H1 (cell line): ENCODE data around the gene EMC1. TPM values are rescaled to one million over a fixed set of nuclear protein-coding genes. Genes with fewer than 3 reads are reported as not detected.

ENCODE experiments used
- CTCF ChIA-PET: fragments of 300-600 bp; sonication (Branson Sonifier 250); formaldehyde crosslinking; loops from one replicate; lab custom pipeline; 2021; ENCODE audit not compliant: partially characterized antibody; lab: Charles Lee
- POLR2A ChIA-PET: fragments of 300-600 bp; sonication (Branson Sonifier 250); formaldehyde crosslinking; loops from one replicate; lab custom pipeline; 2021; ENCODE audit warnings: inconsistent platforms; ENCODE audit not compliant: partially characterized antibody; lab: Charles Lee
- DNase-seq, 2 experiments: peaks; one replicate each; pipeline versions ENCODE4 v3.0.0 to v3.0.0-alpha.2; 2010 to 2022; ENCODE audit warnings: low spot score in 2 of 2, low read depth in 1 of 2, mixed read lengths in 1 of 2
- FAIRE-seq: peaks from 2 replicates; lab custom pipeline; 2011; peaks lifted over from hg19 to GRCh38; lab: Jason Lieb, UNC
- H2AFZ ChIP-seq: 2 replicates; pipeline ENCODE4 v1.8.1; 2012; ENCODE audit warnings: low read length, inconsistent platforms
- H2AK5ac ChIP-seq: 2 replicates; pipeline ENCODE4 v1.6.1; 2013; ENCODE audit warnings: low read depth, low read length
- H2BK120ac ChIP-seq: replicated peaks from 2 replicates; pipeline ENCODE3; 2013; ENCODE audit warnings: low read depth, low read length, inconsistent platforms
- H2BK12ac ChIP-seq: 2 replicates; pipeline ENCODE4 v1.6.1; 2013; ENCODE audit warnings: low read depth, low read length
- H2BK15ac ChIP-seq: 2 replicates; pipeline ENCODE4 v1.6.1; 2013; ENCODE audit warnings: low read length
- H2BK20ac ChIP-seq: 2 replicates; pipeline ENCODE4 v1.6.1; 2013; ENCODE audit warnings: low read length
- H2BK5ac ChIP-seq: 2 replicates; pipeline ENCODE4 v1.6.1; 2013; ENCODE audit warnings: low read depth, low read length
- H3K14ac ChIP-seq: 2 replicates; pipeline ENCODE4 v1.6.1; 2013; ENCODE audit warnings: inconsistent platforms; ENCODE audit not compliant: insufficient read length
- H3K18ac ChIP-seq: 2 replicates; pipeline ENCODE4 v1.6.1; 2013; ENCODE audit warnings: low read length; ENCODE audit errors: extremely low read depth
- H3K23ac ChIP-seq: 2 replicates; pipeline ENCODE4 v1.6.1; 2013; ENCODE audit warnings: inconsistent platforms; ENCODE audit not compliant: insufficient read length
- H3K23me2 ChIP-seq: 2 replicates; pipeline ENCODE4 v1.6.1; 2013; ENCODE audit warnings: low read depth, low read length
- H3K27ac ChIP-seq: 2 replicates; pipeline ENCODE4 v1.6.1; 2011; ENCODE audit warnings: low read depth, low read length, inconsistent platforms
- H3K27me3 ChIP-seq, 4 experiments: replicated peaks in 1 of 4; 1 replicate in 1 of 4; 2 replicates in 3 of 4; pipeline versions ENCODE4 v1.6.1 to v1.8.1; 2011 to 2013; ENCODE audit warnings: low read length in 3 of 4, mild to moderate bottlenecking in 3 of 4, inconsistent platforms in 2 of 4, mixed read lengths in 2 of 4, moderate library complexity in 1 of 4; ENCODE audit not compliant: control insufficient read depth in 3 of 4, insufficient read depth in 3 of 4; ENCODE audit errors: extremely low read depth in 1 of 4
- H3K36me3 ChIP-seq, 4 experiments: 2 replicates each; pipeline versions ENCODE4 v1.6.1 to v1.8.1; 2011 to 2013; ENCODE audit warnings: mild to moderate bottlenecking in 4 of 4, low read length in 3 of 4, moderate library complexity in 2 of 4, control low read depth in 1 of 4, inconsistent platforms in 1 of 4; ENCODE audit not compliant: insufficient read depth in 4 of 4, control insufficient read depth in 2 of 4
- H3K4ac ChIP-seq: replicated peaks from 2 replicates; pipeline ENCODE3; 2013; ENCODE audit warnings: low read length, low read depth, mixed read lengths, inconsistent platforms; ENCODE audit not compliant: insufficient read length
- H3K4me1 ChIP-seq, 4 experiments: replicated peaks in 1 of 4; 1 replicate in 1 of 4; 2 replicates in 3 of 4; pipeline versions ENCODE4 v1.6.1 to v1.8.1; 2011 to 2013; ENCODE audit warnings: low read length in 3 of 4, inconsistent platforms in 2 of 4, mixed read lengths in 1 of 4; ENCODE audit not compliant: insufficient read depth in 4 of 4, control insufficient read depth in 3 of 4
- H3K4me2 ChIP-seq, 2 experiments: 2 replicates each; pipeline versions ENCODE4 v1.6.1 to v1.8.1; 2011 to 2013; ENCODE audit warnings: low read depth in 2 of 2, low read length in 2 of 2, control low read depth in 1 of 2, inconsistent platforms in 1 of 2, mild to moderate bottlenecking in 1 of 2; ENCODE audit not compliant: insufficient read depth in 1 of 2
- H3K4me3 ChIP-seq, 4 experiments: fragments of 200-600, 300-600 bp in 1 of 4; sonication (generic), shearing (Covaris generic), sonication (Bioruptor Twin) in 1 of 4; 2 replicates each; pipeline versions ENCODE4 v1.5.1 to v1.8.1; 2011 to 2016; ENCODE audit warnings: low read length in 4 of 4, low read depth in 3 of 4, control low read depth in 2 of 4, inconsistent platforms in 2 of 4, mild to moderate bottlenecking in 2 of 4, mixed read lengths in 1 of 4, moderate library complexity in 1 of 4; ENCODE audit not compliant: insufficient read depth in 2 of 4; ENCODE audit errors: extremely low read depth in 1 of 4
- H3K56ac ChIP-seq: replicated peaks from 2 replicates; pipeline ENCODE3; 2013; ENCODE audit warnings: low read depth, mild to moderate bottlenecking, mixed read lengths, low read length, inconsistent platforms; ENCODE audit not compliant: insufficient read length
- H3K79me1 ChIP-seq: 2 replicates; pipeline ENCODE4 v1.6.1; 2013; ENCODE audit warnings: low read depth, low read length, control low read depth
- H3K79me2 ChIP-seq, 2 experiments: 2 replicates each; pipeline versions ENCODE4 v1.6.1 to v1.8.1; 2012 to 2013; ENCODE audit warnings: low read length in 2 of 2, mild to moderate bottlenecking in 2 of 2, inconsistent platforms in 1 of 2; ENCODE audit not compliant: insufficient read depth in 2 of 2, control insufficient read depth in 1 of 2
- H3K9ac ChIP-seq, 4 experiments: replicated peaks in 1 of 4; 1 replicate in 1 of 4; 2 replicates in 3 of 4; pipeline versions ENCODE4 v1.6.1 to v1.8.1; 2011 to 2013; ENCODE audit warnings: low read depth in 3 of 4, low read length in 3 of 4, control low read depth in 2 of 4, mild to moderate bottlenecking in 2 of 4, moderate library complexity in 2 of 4, inconsistent platforms in 1 of 4; ENCODE audit errors: extremely low read depth in 1 of 4
- H3K9me3 ChIP-seq, 2 experiments: 2 replicates each; pipeline versions ENCODE4 v1.6.1 to v1.8.1; 2012 to 2013; ENCODE audit warnings: mild to moderate bottlenecking in 2 of 2, moderate library complexity in 2 of 2, control low read depth in 1 of 2, inconsistent platforms in 1 of 2, low read depth in 1 of 2, low read length in 1 of 2, mixed read lengths in 1 of 2; ENCODE audit not compliant: insufficient read depth in 2 of 2
- H4K20me1 ChIP-seq, 2 experiments: replicated peaks in 1 of 2; 2 replicates each; pipeline versions ENCODE3 to v1.8.1; 2011 to 2013; ENCODE audit warnings: inconsistent platforms in 2 of 2, low read length in 2 of 2, mild to moderate bottlenecking in 1 of 2; ENCODE audit not compliant: insufficient read depth in 2 of 2, control insufficient read depth in 1 of 2
- H4K5ac ChIP-seq: 2 replicates; pipeline ENCODE4 v1.6.1; 2013; ENCODE audit warnings: low read length, low read depth, mixed read lengths, inconsistent platforms; ENCODE audit not compliant: insufficient read length
- H4K8ac ChIP-seq: 2 replicates; pipeline ENCODE4 v1.8.0; 2013; ENCODE audit warnings: mild to moderate bottlenecking, moderate library complexity, low read length, inconsistent platforms; ENCODE audit not compliant: insufficient read depth; ENCODE audit errors: extremely low read depth
- H4K91ac ChIP-seq: replicated peaks from 2 replicates; pipeline ENCODE3; 2013; ENCODE audit warnings: low read length, mixed read lengths, inconsistent platforms; ENCODE audit not compliant: insufficient read length
- ATF2 ChIP-seq: IDR thresholded peaks from 2 replicates; pipeline ENCODE4 v1.6.1; 2012; ENCODE audit warnings: low read length, inconsistent platforms
- ATF3 ChIP-seq: IDR thresholded peaks from 2 replicates; pipeline ENCODE4 v1.6.1; 2011; ENCODE audit warnings: low read depth, mild to moderate bottlenecking, low read length; ENCODE audit not compliant: insufficient read depth
- E2F6 ChIP-seq: IDR thresholded peaks from 2 replicates; pipeline ENCODE4 v1.6.1; 2012; ENCODE audit warnings: inconsistent platforms
- EZH2 ChIP-seq: fragments of 200-600 bp; sonication (generic); IDR thresholded peaks from 2 replicates; pipeline ENCODE4 v1.7.1; 2012; ENCODE audit warnings: low read depth, mild to moderate bottlenecking, moderate library complexity, low read length, inconsistent platforms; ENCODE audit not compliant: severe bottlenecking
- HDAC2 ChIP-seq, 2 experiments: fragments of 300-600 bp in 1 of 2; sonication (generic) in 1 of 2; IDR thresholded peaks; 2 replicates each; pipeline ENCODE4 v1.6.1; 2011 to 2012; ENCODE audit warnings: low read depth in 2 of 2, low read length in 2 of 2, mild to moderate bottlenecking in 2 of 2, moderate library complexity in 2 of 2, borderline replicate concordance in 1 of 2, inconsistent platforms in 1 of 2
- KDM1A ChIP-seq: fragments of 200-600, 300-600 bp; sonication (generic); IDR thresholded peaks from 2 replicates; pipeline ENCODE4 v1.7.1; 2016; ENCODE audit warnings: mild to moderate bottlenecking, low read length, borderline replicate concordance
- MAFK ChIP-seq: IDR thresholded peaks from 2 replicates; pipeline ENCODE4 v1.6.1; 2012; ENCODE audit warnings: low read depth, mild to moderate bottlenecking, improper control_type of control experiment, low read length
- NRF1 ChIP-seq: IDR thresholded peaks from 2 replicates; pipeline ENCODE4 v1.6.1; 2011; ENCODE audit warnings: mild to moderate bottlenecking, low read depth, low read length, improper control_type of control experiment
- POLR2A ChIP-seq, 2 experiments: IDR thresholded peaks; 1 replicate in 1 of 2; 2 replicates in 1 of 2; pipeline ENCODE4 v1.6.1; 2011; ENCODE audit warnings: low read depth in 2 of 2, low read length in 2 of 2, mild to moderate bottlenecking in 2 of 2; ENCODE audit errors: control extremely low read depth in 1 of 2
- RAD21 ChIP-seq, 2 experiments: IDR thresholded peaks in 1 of 2; conservative IDR thresholded peaks in 1 of 2; 2 replicates each; pipeline ENCODE4 v1.6.1; 2011; ENCODE audit warnings: low read depth in 2 of 2, low read length in 2 of 2, improper control_type of control experiment in 1 of 2, inconsistent platforms in 1 of 2, mild to moderate bottlenecking in 1 of 2, moderate library complexity in 1 of 2
- WGBS, 2 experiments: shearing (Covaris generic) in 1 of 2; methylation state at CpG; one replicate each; pipeline versions ENCODE4 v1.1.6 to v1.1.7; 2013 to 2015; ENCODE audit warnings: low lambda C conversion rate in 2 of 2, mixed read lengths in 2 of 2, inconsistent platforms in 1 of 2, low coverage in 1 of 2, missing lambda C conversion rate in 1 of 2; ENCODE audit not compliant: insufficient replicate concordance in 2 of 2, insufficient coverage in 1 of 2, insufficient read length in 1 of 2; ENCODE audit errors: extremely low coverage in 1 of 2, missing lambda C conversion rate in 1 of 2; 5-methylcytosine and 5-hydroxymethylcytosine counted together
- polyA plus RNA-seq, 7 experiments: library from polyadenylated mRNA; depleted of rRNA in 3 of 7; stranded (reverse) in 5 of 7; unstranded in 2 of 7; fragments of >200 nt in 5 of 7; fragments of 200-250 nt in 2 of 7; gene quantifications; 1 replicate in 5 of 7; 2 replicates in 1 of 7; 4 replicates in 1 of 7; pipeline versions ENCODE4 v1.2.1 to v1.2.3, GENCODE V29; 2011 to 2013; ENCODE audit warnings: missing spikeins in 2 of 7, mixed read lengths in 2 of 7
- total RNA-seq: library from RNA; stranded (reverse); fragmentation: NEBNext Ultra II Directional; extraction: Animal tissue kit (Norgen Biotek cat#: 25700); gene quantifications from 2 replicates; pipeline ENCODE4 v1.2.1, GENCODE V29; 2021

Gene EMC1
- total and polyA plus RNA-seq, 2 of the 8 experiments (the other 6 are each of a cell fraction or from before 2014, with no cell fraction given) = 51.0 to 53.5 TPM

GRCh38 chr1:19222573-19222972, 28.8 kb downstream of the EMC1 start:
- H4K5ac ChIP-seq = no peak overlapping the region
- peaks cover 0 to 8% of the 10 kb centered on the region in 2 experiments for H4K20me1 ChIP-seq
- H2AK5ac ChIP-seq = no peak overlapping the region
- peaks cover 42 to 79% (median 74%) of the 10 kb centered on the region in 4 experiments for H3K36me3 ChIP-seq
- no peak overlapping the region for H3K56ac ChIP-seq
- no peaks in the 10 kb centered on the region for H3K23me2 ChIP-seq
- no peak overlapping the region for H2BK20ac ChIP-seq
- no peak overlapping the region for H2BK5ac ChIP-seq
- H2AFZ ChIP-seq = no peak overlapping the region
- no peak overlapping the region for H2BK15ac ChIP-seq
- no peaks in the 10 kb centered on the region; the same call in 1 of the 2 replicates for H3K79me1 ChIP-seq
- no peak overlapping the region for H4K8ac ChIP-seq
- ChIA-PET CTCF (interaction anchor here (0.6 to 7.1 kb wide), 3 partner anchors 10 to 427 kb away, joined by 3 to 40 read pairs (median 3); no protein-coding TSS in a partner anchor), POLR2A (interaction anchor here (1.4 to 6.2 kb wide), 4 partner anchors 10 to 152 kb away, joined by 3 to 42 read pairs (median 4); partner anchors contain the start of gene UBR4)
- DNase-seq (no peak), FAIRE-seq (no peak)
- H3K4me3 ChIP-seq = no peak overlapping the region
- no peak overlapping the region for H4K91ac ChIP-seq
- H2BK12ac ChIP-seq = no peak overlapping the region
- H3K4ac ChIP-seq = no peak overlapping the region
- H3K14ac ChIP-seq = no peak overlapping the region
- no peaks in the 10 kb centered on the region for H3K4me1 ChIP-seq
- H3K4me2 ChIP-seq = no peak overlapping the region
- H3K9ac ChIP-seq = no peak overlapping the region
- H3K18ac ChIP-seq = no peak overlapping the region
- H3K27me3 ChIP-seq = no peaks in the 10 kb centered on the region
- no peak overlapping the region for H3K27ac ChIP-seq
- no peaks in the 10 kb centered on the region for H3K79me2 ChIP-seq
- 90% methylated on average over 11 of the region's 11 CpGs; no CpG with 5 or more reads in 1 of the 2 experiments for whole genome bisulfite sequencing, 2 experiments
- H2BK120ac ChIP-seq = no peak overlapping the region
- no peaks in the 10 kb centered on the region for H3K9me3 ChIP-seq
- H3K23ac ChIP-seq = no peak overlapping the region
- TF ChIP-seq NRF1 = no peak
- no peak for TF ChIP-seq ATF2
- TF ChIP-seq ATF3 = no peak
- TF ChIP-seq HDAC2 (IDR thresholded peaks at IDR 0.05; ENCODE audit: borderline replicate concordance in 1 of 2, low read depth in 2 of 2, low read length in 2 of 2) = no peak
- TF ChIP-seq MAFK = no peak
- TF ChIP-seq POLR2A (IDR thresholded peaks at IDR 0.05; ENCODE audit: control extremely low read depth in 1 of 2, low read depth in 2 of 2, low read length in 2 of 2) = no peak
- TF ChIP-seq EZH2 = no peak
- TF ChIP-seq RAD21 (IDR thresholded peaks at IDR 0.05 in 1 of 2, conservative IDR thresholded peaks at IDR 0.05 in 1 of 2; ENCODE audit: low read depth in 2 of 2, low read length in 2 of 2) = no peak
- no peak for TF ChIP-seq E2F6
- no peak for TF ChIP-seq KDM1A
